Transverse colon (tissue), 4 donors: Measurements from ENCODE around the gene ROR1. TPM values are rescaled to one million over a fixed set of nuclear protein-coding genes. Genes with fewer than 3 reads are reported as not detected.

Experiments
- DNase-seq: peaks from one replicate; pipeline ENCODE4 v3.0.0-alpha.2; 2019
- H3K27ac ChIP-seq, 4 donors: fragments of 200-600 bp; sonication (generic); 2 replicates each; pipeline ENCODE4 v1.5.1; 2016 to 2018; ENCODE audit warnings: inconsistent platforms in 4 of 4
- H3K27me3 ChIP-seq: fragments of 200-600 bp; sonication (generic); 2 replicates; pipeline ENCODE4 v1.5.1; 2017; ENCODE audit warnings: inconsistent platforms
- H3K36me3 ChIP-seq, 4 donors: fragments of 200-600 bp; sonication (generic); 2 replicates each; pipeline ENCODE4 v1.5.1; 2017 to 2019; ENCODE audit warnings: inconsistent platforms in 4 of 4
- H3K4me1 ChIP-seq, 4 donors: fragments of 200-600 bp; sonication (generic); 2 replicates each; pipeline ENCODE4 v1.5.1; 2017 to 2020; ENCODE audit warnings: inconsistent platforms in 4 of 4
- H3K4me3 ChIP-seq, 4 donors: fragments of 200-600 bp; sonication (generic); 1 replicate in 1 of 4; 2 replicates in 3 of 4; pipeline versions ENCODE4 v1.5.1 to v1.6.1; 2017 to 2019; ENCODE audit warnings: inconsistent platforms in 4 of 4
- H3K9me3 ChIP-seq, 2 donors: fragments of 200-600 bp; sonication (generic); 2 replicates each; pipeline ENCODE4 v1.5.1; 2017 to 2019; ENCODE audit warnings: inconsistent platforms in 2 of 2
- EP300 ChIP-seq: sonication (generic); formaldehyde crosslinking; IDR thresholded peaks from one replicate; pipeline ENCODE4 v1.6.1; 2017; ENCODE audit warnings: antibody characterized with exemption, low read depth
- POLR2A ChIP-seq: fragments of 450-650 bp; IDR thresholded peaks from one replicate; pipeline ENCODE4 v1.6.1; 2016; ENCODE audit warnings: antibody characterized with exemption, mild to moderate bottlenecking, moderate library complexity
- POLR2AphosphoS5 ChIP-seq, 3 donors: sonication (generic); formaldehyde crosslinking; IDR thresholded peaks; one replicate each; pipeline ENCODE4 v1.6.1; 2016; ENCODE audit warnings: antibody characterized with exemption in 3 of 3
- WGBS, 2 donors: methylation state at CpG; one replicate each; pipeline ENCODE4 v1.1.5; 2018; ENCODE audit warnings: low coverage in 1 of 2; 5-methylcytosine and 5-hydroxymethylcytosine counted together
- in situ Hi-C, 4 donors: fragments of 200-750 bp; cut with MboI; loops; one replicate each; pipeline versions ENCODE4 v1.15.0 to v1.15.1; 2017; ENCODE audit warnings: low sequenced_read_pairs in 3 of 4, low pct_ligation_motif_present in 1 of 4, low pct_unique_long_range_greater_than_20kb in 1 of 4
- intact Hi-C: fragments of 100-400 bp; cut with DNase I; formaldehyde crosslinking; loops from one replicate; pipeline ENCODE4 v1.15.1; 2023; ENCODE audit warnings: low total_unique reads
- total RNA-seq, 4 donors: library from RNA; depleted of rRNA; stranded (reverse); fragments of >200 nt; gene quantifications; one replicate each; pipeline ENCODE4 v1.1.0, GENCODE V29; 2016
- TF ChIP-seq, protein P1 (sequence below), 5 experiments: fragments of 200-600 bp in 3 of 5; fragments of 450-650 bp in 2 of 5; sonication (generic) in 3 of 5; IDR thresholded peaks; 1 replicate in 2 of 5; 2 replicates in 3 of 5; pipeline ENCODE4 v1.5.1; 2016 to 2017; ENCODE audit warnings: antibody characterized with exemption in 5 of 5, inconsistent platforms in 3 of 5, mild to moderate bottlenecking in 2 of 5, moderate library complexity in 1 of 5

ROR1 gene
- total RNA-seq, 4 donors from 2014 or later = 3.0 to 6.7 (median 4.6) TPM

GRCh38 chr1:64147045-64147724 lies 373.4 kb downstream of the ROR1 start:
- intact Hi-C loops = loop anchor here (5.0 kb wide), 1 partner anchor 475 kb away; no protein-coding TSS in a partner anchor
- Histone ChIP-seq H3K4me1 (no peaks in the 10 kb centered on the region), H3K27ac (no peak overlapping the region), H3K9me3 (no peaks in the 10 kb centered on the region), H3K4me3 (no peak overlapping the region), H3K27me3 (no peaks in the 10 kb centered on the region), H3K36me3 (no peaks in the 10 kb centered on the region)
- no peak for TF ChIP-seq EP300
- no peak for TF ChIP-seq POLR2A
- no peak for TF ChIP-seq POLR2AphosphoS5 (IDR thresholded peaks at IDR 0.05)
- TF ChIP-seq, protein P1, sequence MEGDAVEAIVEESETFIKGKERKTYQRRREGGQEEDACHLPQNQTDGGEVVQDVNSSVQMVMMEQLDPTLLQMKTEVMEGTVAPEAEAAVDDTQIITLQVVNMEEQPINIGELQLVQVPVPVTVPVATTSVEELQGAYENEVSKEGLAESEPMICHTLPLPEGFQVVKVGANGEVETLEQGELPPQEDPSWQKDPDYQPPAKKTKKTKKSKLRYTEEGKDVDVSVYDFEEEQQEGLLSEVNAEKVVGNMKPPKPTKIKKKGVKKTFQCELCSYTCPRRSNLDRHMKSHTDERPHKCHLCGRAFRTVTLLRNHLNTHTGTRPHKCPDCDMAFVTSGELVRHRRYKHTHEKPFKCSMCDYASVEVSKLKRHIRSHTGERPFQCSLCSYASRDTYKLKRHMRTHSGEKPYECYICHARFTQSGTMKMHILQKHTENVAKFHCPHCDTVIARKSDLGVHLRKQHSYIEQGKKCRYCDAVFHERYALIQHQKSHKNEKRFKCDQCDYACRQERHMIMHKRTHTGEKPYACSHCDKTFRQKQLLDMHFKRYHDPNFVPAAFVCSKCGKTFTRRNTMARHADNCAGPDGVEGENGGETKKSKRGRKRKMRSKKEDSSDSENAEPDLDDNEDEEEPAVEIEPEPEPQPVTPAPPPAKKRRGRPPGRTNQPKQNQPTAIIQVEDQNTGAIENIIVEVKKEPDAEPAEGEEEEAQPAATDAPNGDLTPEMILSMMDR (IDR thresholded peaks at IDR 0.05) = no peak
- WGBS, 2 donors = 59 to 84% methylated on average over 3 to 5 of the region's 5 CpGs
- in situ Hi-C loops = loop anchor here (10.0 to 25.0 kb wide), 3 partner anchors 452 to 532 kb away; no protein-coding TSS in a partner anchor
- DNase-seq = no peak

DNA sequence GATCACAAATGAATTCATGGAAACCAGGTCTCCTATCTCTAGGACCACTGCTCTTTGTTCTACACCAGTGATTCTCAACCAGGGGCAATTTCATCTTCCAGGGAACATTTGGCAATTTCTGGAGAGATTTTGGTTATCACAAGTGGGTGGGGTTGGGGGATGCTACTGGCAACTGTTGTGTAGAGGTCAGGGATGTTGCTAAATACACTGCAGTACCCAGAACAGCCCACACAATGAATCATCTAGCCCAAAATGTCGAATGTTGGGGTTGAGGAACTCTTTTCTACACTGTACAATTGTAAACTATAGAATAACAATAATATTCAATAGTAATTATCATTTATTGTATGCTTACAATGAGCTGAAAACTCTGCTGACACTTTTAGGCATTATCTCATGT lies 373.9 kb downstream of the ROR1 start:
- in situ Hi-C loops = loop anchor here (10.0 to 25.0 kb wide), 3 partner anchors 453 to 533 kb away; no protein-coding TSS in a partner anchor
- Histone ChIP-seq H3K4me3 (no peak overlapping the region), H3K9me3 (no peaks in the 10 kb centered on the region), H3K36me3 (no peaks in the 10 kb centered on the region), H3K4me1 (no peaks in the 10 kb centered on the region), H3K27ac (no peak overlapping the region), H3K27me3 (no peaks in the 10 kb centered on the region)
- TF ChIP-seq EP300 (no peak), POLR2A (no peak), POLR2AphosphoS5 (IDR thresholded peaks at IDR 0.05) (no peak)
- intact Hi-C loops = loop anchor here (5.0 kb wide), 1 partner anchor 475 kb away; no protein-coding TSS in a partner anchor
- 54% methylated on average over 1 of the region's 1 CpG; no CpG with 5 or more reads in 1 of the 2 donors for WGBS, 2 donors
- no peak for DNase-seq

- no peak for TF ChIP-seq POLR2A
- TF ChIP-seq, protein P1 (IDR thresholded peaks at IDR 0.05) = no peak
- no peak for TF ChIP-seq POLR2AphosphoS5 (IDR thresholded peaks at IDR 0.05)
- TF ChIP-seq EP300 = no peak
- Histone ChIP-seq H3K4me3 (no peak overlapping the region), H3K4me1 (no peaks in the 10 kb centered on the region), H3K27me3 (no peaks in the 10 kb centered on the region), H3K36me3 (no peaks in the 10 kb centered on the region), H3K27ac (no peak overlapping the region), H3K9me3 (no peaks in the 10 kb centered on the region)
- in situ Hi-C loops (no loop called here), intact Hi-C loops (no loop called here)
- DNase-seq = no peak
- 72 to 76% methylated on average over 4 of the region's 4 CpGs for WGBS, 2 donors
These were observed 376.4 kb downstream of the ROR1 start for GRCh38 chr1:64150266-64150665.

DNA sequence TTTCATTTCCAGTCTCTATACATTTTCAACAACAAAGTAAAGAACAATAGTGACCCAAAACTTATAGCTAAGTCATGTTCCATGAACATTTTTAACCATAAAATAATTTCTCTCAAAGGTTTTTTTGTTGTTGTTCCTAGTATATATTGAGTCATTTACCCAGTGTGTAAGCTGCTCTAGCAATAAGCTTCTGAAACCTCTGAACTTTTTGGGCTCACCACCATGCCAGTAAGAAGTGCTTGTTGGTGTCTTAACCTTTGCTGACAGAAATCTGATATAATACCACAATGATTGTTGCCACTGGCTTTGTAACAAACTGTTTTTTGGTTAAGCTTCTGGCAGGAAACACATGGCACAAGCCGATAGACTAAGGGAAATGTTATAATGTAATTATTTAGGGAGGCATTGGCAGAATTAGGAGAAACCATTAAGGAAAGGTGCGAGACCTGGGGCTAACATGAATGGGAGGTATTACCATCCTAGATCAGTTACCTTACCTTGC lies 377.0 kb downstream of the ROR1 start:
- 83 to 84% methylated on average over 2 of the region's 2 CpGs for WGBS, 2 donors
- in situ Hi-C loops = no loop called here
- Histone ChIP-seq H3K27ac (no peak overlapping the region), H3K9me3 (no peaks in the 10 kb centered on the region), H3K36me3 (no peaks in the 10 kb centered on the region), H3K4me3 (no peak overlapping the region), H3K27me3 (no peaks in the 10 kb centered on the region), H3K4me1 (no peaks in the 10 kb centered on the region)
- DNase-seq = no peak
- TF ChIP-seq, protein P1 (IDR thresholded peaks at IDR 0.05) = no peak
- TF ChIP-seq POLR2AphosphoS5 (IDR thresholded peaks at IDR 0.05) (no peak), POLR2A (no peak), EP300 (no peak)
- intact Hi-C loops = no loop called here
